GM12891 (cell line): ENCODE measurements around the gene DDX50.
A peak's percentile ranks its signal among the peaks of the same experiment; 100 is the strongest.
"Not testable (repeated sequence)": the region's sequence is repeated elsewhere in the genome, so short reads cannot be mapped to it uniquely, and the experiment has no call there.

Source experiments
- DNase-seq: peaks from one replicate; pipeline ENCODE4 v3.0.0; 2011; ENCODE audit warnings: low spot score; ENCODE audit not compliant: insufficient read length
- FAIRE-seq: peaks from 2 replicates; lab custom pipeline; 2011; peaks lifted over from hg19 to GRCh38; lab: Jason Lieb, UNC
- PAX5 ChIP-seq: IDR thresholded peaks from 2 replicates; pipeline ENCODE4 v1.6.1; 2011; ENCODE audit warnings: low read length, moderate library complexity, mild to moderate bottlenecking; ENCODE audit not compliant: insufficient read depth, severe bottlenecking
- POLR2A ChIP-seq: IDR thresholded peaks from 2 replicates; pipeline ENCODE4 v1.6.1; 2011; ENCODE audit warnings: low read depth, low read length, control low read depth
- POLR2AphosphoS5 ChIP-seq: IDR thresholded peaks from 2 replicates; pipeline ENCODE4 v1.6.1; 2011; ENCODE audit warnings: low read depth, low read length, control low read depth
- POU2F2 ChIP-seq: IDR thresholded peaks from 2 replicates; pipeline ENCODE4 v1.6.1; 2011; ENCODE audit warnings: low read depth, mild to moderate bottlenecking, control low read depth, low read length, moderate library complexity
- SPI1 ChIP-seq: IDR thresholded peaks from 2 replicates; pipeline ENCODE4 v1.6.1; 2011; ENCODE audit warnings: low read depth, low read length, control low read depth
- TAF1 ChIP-seq: IDR thresholded peaks from 2 replicates; pipeline ENCODE4 v1.6.1; 2011; ENCODE audit warnings: low read depth, low read length, control low read depth

Gene DDX50

GRCh38 chr10:68900427-68901104 lies 549 bp upstream of the DDX50 start:
- FAIRE-seq = no peak
- DNase-seq = no peak
- TF ChIP-seq SPI1 (no peak), TAF1 (peak; percentile 100), PAX5 (no peak), POLR2A (peak; percentile 82; the same call in 1 of the 2 replicates), POLR2AphosphoS5 (peak; percentile 90), POU2F2 (peak; percentile 74)

- TF ChIP-seq POLR2AphosphoS5 (no peak), TAF1 (no peak), PAX5 (no peak), POLR2A (no peak), SPI1 (no peak), POU2F2 (no peak)
- no peak for FAIRE-seq
- no peak for DNase-seq
These were observed 1.3 kb downstream of the DDX50 start for GRCh38 chr10:68902382-68902781.

DNA sequence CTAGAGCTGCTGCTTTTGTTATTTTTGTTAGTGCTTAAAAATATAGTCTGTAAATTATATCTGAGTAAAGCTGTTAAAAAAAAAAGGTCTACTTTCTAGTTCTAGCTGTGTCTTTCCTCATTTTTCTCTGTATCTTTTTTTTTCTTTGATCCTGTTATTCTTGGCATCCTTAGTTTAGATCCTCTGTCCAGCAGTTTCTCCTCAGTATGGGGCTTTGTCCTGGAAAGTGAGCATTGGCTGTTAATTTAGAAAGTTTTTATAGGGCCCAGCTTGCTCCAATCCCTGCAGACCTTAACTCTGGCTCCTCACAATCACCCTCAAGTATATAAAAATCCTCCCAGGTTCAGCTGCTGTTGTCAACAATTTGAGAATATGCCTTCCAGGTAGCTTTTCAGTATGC lies 23.5 kb downstream of the DDX50 start:
- FAIRE-seq (no peak), DNase-seq (no peak)
- no peak for TF ChIP-seq PAX5
- no peak for TF ChIP-seq TAF1
- no peak for TF ChIP-seq POU2F2
- TF ChIP-seq SPI1 = no peak
- TF ChIP-seq POLR2A = no peak
- no peak for TF ChIP-seq POLR2AphosphoS5

DNA sequence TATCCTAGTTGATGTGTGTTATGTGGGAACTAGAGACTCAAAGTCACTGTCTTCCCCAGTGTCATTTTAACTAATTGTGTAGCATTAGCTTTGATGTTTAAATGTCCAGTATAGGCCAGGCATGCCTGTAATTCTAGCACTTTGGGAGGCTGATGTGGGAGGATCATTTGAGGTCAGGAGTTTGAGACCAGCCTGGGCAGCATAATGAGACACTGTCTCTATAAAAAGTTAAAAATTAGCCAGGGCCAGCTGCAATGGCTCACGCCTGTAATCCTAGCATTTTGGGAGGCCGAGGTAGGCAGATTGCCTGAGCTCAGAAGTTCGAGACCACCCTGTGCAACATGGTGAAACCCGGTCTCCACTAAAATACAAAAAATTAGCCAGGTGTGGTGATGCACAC lies 24.4 kb downstream of the DDX50 start:
- TF ChIP-seq POLR2A = no peak
- no peak for TF ChIP-seq SPI1
- TF ChIP-seq POLR2AphosphoS5 = no peak
- TF ChIP-seq PAX5 = no peak
- no peak for TF ChIP-seq TAF1
- TF ChIP-seq POU2F2 = no peak
- FAIRE-seq (no peak), DNase-seq (no peak)

DNA sequence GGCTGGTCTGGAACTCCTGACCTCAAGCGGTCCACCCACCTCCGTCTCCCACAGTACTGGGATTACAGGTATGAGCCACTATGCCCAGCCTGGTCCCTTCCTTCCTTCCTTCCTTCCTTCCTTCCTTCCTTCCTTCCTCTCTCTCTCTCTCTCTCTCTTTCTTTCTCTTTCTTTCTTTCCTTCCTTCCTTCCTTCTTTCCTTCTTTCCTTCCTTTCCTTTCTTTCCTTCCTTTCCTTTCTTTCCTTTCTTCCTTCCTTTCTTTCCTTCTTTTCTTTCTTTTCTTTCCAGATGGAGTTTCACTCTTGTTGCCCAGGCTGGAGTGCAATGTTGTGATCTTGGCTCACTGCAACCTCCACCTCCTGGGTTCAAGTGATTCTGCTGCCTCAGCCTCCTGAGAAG lies 28.0 kb downstream of the DDX50 start:
- FAIRE-seq, DNase-seq: not testable (repeated sequence)

GRCh38 chr10:68929888-68930287 lies 28.8 kb downstream of the DDX50 start:
- not testable (repeated sequence) for DNase-seq, FAIRE-seq

DNA sequence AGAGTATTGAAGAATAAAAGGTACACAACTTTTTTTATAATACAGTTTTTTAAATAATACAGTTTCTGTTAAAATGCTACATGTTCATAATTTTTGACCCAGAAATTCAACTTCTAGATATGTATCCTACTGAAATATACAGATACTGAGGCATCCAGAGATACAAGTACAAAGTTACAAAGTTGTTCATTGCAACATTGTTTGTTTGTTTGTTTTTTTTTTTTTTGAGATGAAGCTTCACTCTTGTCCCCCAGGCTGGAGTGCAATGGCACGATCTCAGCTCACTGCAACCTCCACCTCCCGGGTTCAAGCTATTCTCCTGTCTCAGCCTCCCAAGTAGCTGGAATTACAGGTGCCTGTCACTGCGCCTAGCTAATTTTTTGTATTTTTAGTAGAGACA lies 31.7 kb downstream of the DDX50 start:
- FAIRE-seq = not testable (repeated sequence)

DNA sequence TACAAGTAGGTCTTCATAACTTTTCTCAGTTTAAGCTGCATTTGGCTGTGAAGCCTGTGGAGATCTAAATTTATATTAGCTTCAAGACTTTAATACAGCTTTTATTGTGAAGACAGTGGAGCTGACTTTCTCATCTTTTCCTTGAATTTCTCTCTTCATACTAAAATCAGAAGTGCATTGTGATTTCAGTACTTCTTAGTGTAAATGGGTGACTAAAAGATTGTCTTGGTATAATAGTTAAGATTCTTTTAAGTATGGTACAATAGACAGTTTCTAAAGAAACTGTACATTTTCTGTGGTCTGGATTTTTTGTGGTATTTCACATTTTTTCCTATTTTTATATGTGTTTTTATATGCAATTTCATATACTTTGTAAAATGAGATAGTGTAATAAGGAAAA lies 33.9 kb downstream of the DDX50 start:
- no peak for FAIRE-seq
- no peak for DNase-seq
- TF ChIP-seq POU2F2 (no peak), PAX5 (no peak), POLR2AphosphoS5 (no peak), POLR2A (no peak)

More for the DNA sequence above, 31.7 kb downstream of the DDX50 start:
- not testable (repeated sequence) for DNase-seq

- DNase-seq (no peak), FAIRE-seq (no peak)
- TF ChIP-seq TAF1 (no peak), PAX5 (no peak), POLR2A (no peak), POU2F2 (no peak), POLR2AphosphoS5 (no peak), SPI1 (no peak)
These were observed 37.0 kb downstream of the DDX50 start for GRCh38 chr10:68938117-68938516.

- TF ChIP-seq POLR2AphosphoS5 (no peak), POLR2A (no peak), PAX5 (no peak), POU2F2 (no peak), TAF1 (no peak), SPI1 (no peak)
These were observed 37.8 kb downstream of the DDX50 start for GRCh38 chr10:68938884-68939283.

GRCh38 chr10:68940917-68941316 lies 39.8 kb downstream of the DDX50 start:
- DNase-seq, FAIRE-seq: not testable (repeated sequence)

More at GRCh38 chr10:68938884-68939283, 37.8 kb downstream of the DDX50 start:
- no peak for DNase-seq
- FAIRE-seq = no peak
